Stimulated activated effector memory CD8-positive, alpha-beta T cell treated with anti-CD3 and anti-CD28 coated beads, Interleukin-12 subunit alpha, Interleukin-12 subunit beta, amount 100 ng/mL, for 72 hours (primary cell): Measurements from ENCODE around the gene L3MBTL1.

Experiments used
- ATAC-seq: fragments of 150-1000 bp; cut with Tn5 transposase; 2 replicates; pipeline ENCODE4 v1.10.0; 2021
- DNase-seq, 2 donors: peaks; one replicate each; pipeline ENCODE4 v3.0.0; 2021 to 2022; ENCODE audit warnings: low spot score in 2 of 2
- H3K27ac Mint-ChIP-seq: one replicate; pipeline ENCODE4 v1.8.0; 2022; ENCODE audit warnings: mild to moderate bottlenecking, mixed read lengths
- H3K36me3 Mint-ChIP-seq: one replicate; pipeline ENCODE4 v1.8.0; 2022; ENCODE audit warnings: mild to moderate bottlenecking, mixed read lengths
- H3K4me1 Mint-ChIP-seq: one replicate; pipeline ENCODE4 v1.8.0; 2022; ENCODE audit warnings: mixed read lengths
- H3K4me3 Mint-ChIP-seq: one replicate; pipeline ENCODE4 v1.8.0; 2022; ENCODE audit warnings: mild to moderate bottlenecking, mixed read lengths
- H3K9me3 Mint-ChIP-seq: one replicate; pipeline ENCODE4 v1.8.0; 2022; ENCODE audit warnings: mixed read lengths

Gene L3MBTL1

GRCh38 chr20:43507150-43508080, at the start of gene L3MBTL1:
L3MBTL1 (plus strand) TSS chr20:43507697; CDS start chr20:43513504, 5,807 bp downstream.
- DNase-seq, result peak in 1 of 2 donors; percentile 55

GRCh38 chr20:43458422-43458924, 49.0 kb upstream of the L3MBTL1 start:
- H3K36me3 Mint-ChIP-seq, result peaks cover 68% of the 10 kb centered on the region
- peak overlapping the region; percentile 99 for H3K27ac Mint-ChIP-seq
- DNase-seq, result peak in 1 of 2 donors; percentile 59
- H3K4me1 Mint-ChIP-seq, result peaks cover 34% of the 10 kb centered on the region
- peak overlapping the region; percentile 94 for H3K4me3 Mint-ChIP-seq
- H3K9me3 Mint-ChIP-seq, result no peaks in the 10 kb centered on the region
- peak; percentile 1 for ATAC-seq

More at GRCh38 chr20:43507150-43508080, at the start of gene L3MBTL1:
- peak; percentile 64 for ATAC-seq
- H3K9me3 Mint-ChIP-seq, result no peaks in the 10 kb centered on the region
- H3K27ac Mint-ChIP-seq, result no peak within 1 kb of the TSS
- H3K36me3 Mint-ChIP-seq, result no peaks in the 10 kb centered on the region
- no peaks in the 10 kb centered on the region for H3K4me1 Mint-ChIP-seq
- H3K4me3 Mint-ChIP-seq, result peak within 1 kb of the TSS; percentile 36

- H3K27ac Mint-ChIP-seq, result peak overlapping the region; percentile 99
- peaks cover 76% of the 10 kb centered on the region for H3K36me3 Mint-ChIP-seq
- ATAC-seq (no peak), DNase-seq (no peak)
- no peaks in the 10 kb centered on the region for H3K9me3 Mint-ChIP-seq
- H3K4me1 Mint-ChIP-seq, result peaks cover 36% of the 10 kb centered on the region
- peak overlapping the region; percentile 94 for H3K4me3 Mint-ChIP-seq
Measured at GRCh38 chr20:43459022-43459942, 48.2 kb upstream of the L3MBTL1 start.

- Mint-ChIP-seq H3K9me3 (no peaks in the 10 kb centered on the region), H3K27ac (peak overlapping the region; percentile 99), H3K36me3 (peaks cover 86% of the 10 kb centered on the region), H3K4me1 (peaks cover 36% of the 10 kb centered on the region), H3K4me3 (peak overlapping the region; percentile 11)
- ATAC-seq (no peak), DNase-seq (no peak)
Measured at GRCh38 chr20:43460172-43460829, 47.2 kb upstream of the L3MBTL1 start.

GRCh38 chr20:43460830-43461200, 46.7 kb upstream of the L3MBTL1 start:
- Mint-ChIP-seq H3K9me3 (no peaks in the 10 kb centered on the region), H3K36me3 (peaks cover 92% of the 10 kb centered on the region), H3K4me1 (peaks cover 36% of the 10 kb centered on the region), H3K27ac (peak overlapping the region; percentile 99), H3K4me3 (peak overlapping the region; percentile 11)
- DNase-seq (no peak), ATAC-seq (no peak)

GRCh38 chr20:43461894-43462659, 45.4 kb upstream of the L3MBTL1 start:
- Mint-ChIP-seq H3K4me3 (no peak overlapping the region), H3K27ac (peak overlapping the region; percentile 45), H3K9me3 (no peaks in the 10 kb centered on the region), H3K36me3 (peaks cover 100% of the 10 kb centered on the region), H3K4me1 (peaks cover 36% of the 10 kb centered on the region)
- DNase-seq (no peak), ATAC-seq (no peak)

- Mint-ChIP-seq H3K4me3 (no peak overlapping the region), H3K36me3 (peaks cover 100% of the 10 kb centered on the region), H3K4me1 (peaks cover 36% of the 10 kb centered on the region), H3K9me3 (no peaks in the 10 kb centered on the region), H3K27ac (peak overlapping the region; percentile 76)
- ATAC-seq (no peak), DNase-seq (no peak)
Measured at GRCh38 chr20:43462660-43463526, 44.6 kb upstream of the L3MBTL1 start.

GRCh38 chr20:43463527-43464218, 43.8 kb upstream of the L3MBTL1 start:
- peaks cover 100% of the 10 kb centered on the region for H3K36me3 Mint-ChIP-seq
- H3K4me3 Mint-ChIP-seq, result no peak overlapping the region
- peak overlapping the region; percentile 76 for H3K27ac Mint-ChIP-seq
- ATAC-seq (no peak), DNase-seq (no peak)
- peaks cover 36% of the 10 kb centered on the region for H3K4me1 Mint-ChIP-seq
- no peaks in the 10 kb centered on the region for H3K9me3 Mint-ChIP-seq

GRCh38 chr20:43464219-43464790, 43.2 kb upstream of the L3MBTL1 start:
- H3K27ac Mint-ChIP-seq, result no peak overlapping the region
- ATAC-seq, result no peak
- no peaks in the 10 kb centered on the region for H3K9me3 Mint-ChIP-seq
- peaks cover 30% of the 10 kb centered on the region for H3K4me1 Mint-ChIP-seq
- H3K4me3 Mint-ChIP-seq, result no peak overlapping the region
- H3K36me3 Mint-ChIP-seq, result peaks cover 100% of the 10 kb centered on the region
- no peak for DNase-seq

- Mint-ChIP-seq H3K27ac (peak overlapping the region; percentile 60), H3K4me3 (no peak overlapping the region), H3K4me1 (peaks cover 18% of the 10 kb centered on the region), H3K36me3 (peaks cover 97% of the 10 kb centered on the region), H3K9me3 (no peaks in the 10 kb centered on the region)
- no peak for DNase-seq
- ATAC-seq, result no peak
Measured at GRCh38 chr20:43465625-43465943, 41.9 kb upstream of the L3MBTL1 start.

- H3K9me3 Mint-ChIP-seq, result no peaks in the 10 kb centered on the region
- no peak overlapping the region for H3K4me3 Mint-ChIP-seq
- H3K4me1 Mint-ChIP-seq, result peaks cover 12% of the 10 kb centered on the region
- H3K27ac Mint-ChIP-seq, result no peak overlapping the region
- DNase-seq, result no peak
- H3K36me3 Mint-ChIP-seq, result peaks cover 92% of the 10 kb centered on the region
- ATAC-seq, result no peak
Measured at GRCh38 chr20:43467589-43467988, 39.9 kb upstream of the L3MBTL1 start.

- ATAC-seq, result no peak
- no peak overlapping the region for H3K27ac Mint-ChIP-seq
- peaks cover 41% of the 10 kb centered on the region for H3K36me3 Mint-ChIP-seq
- no peaks in the 10 kb centered on the region for H3K4me1 Mint-ChIP-seq
- no peaks in the 10 kb centered on the region for H3K9me3 Mint-ChIP-seq
- DNase-seq, result no peak
- no peak overlapping the region for H3K4me3 Mint-ChIP-seq
Measured at GRCh38 chr20:43472671-43473380, 34.7 kb upstream of the L3MBTL1 start.
